GM04503 (cell line): ENCODE measurements around the gene EIF3B.
"Not testable (repeated sequence)": the region's sequence is repeated elsewhere in the genome, so short reads cannot be mapped to it uniquely, and the experiment has no call there.

ENCODE experiments used
- DNase-seq: peaks from one replicate; pipeline ENCODE4 v3.0.0-alpha.2; 2012; ENCODE audit warnings: low read depth

EIF3B gene

GRCh38 chr7:2347351-2348063, 7.1 kb upstream of the EIF3B start:
- not testable (repeated sequence) for DNase-seq

GRCh38 chr7:2350055-2350454, 4.6 kb upstream of the EIF3B start:
- DNase-seq, result no peak

- DNase-seq, result no peak
Measured at GRCh38 chr7:2350861-2351260, 3.8 kb upstream of the EIF3B start.

GRCh38 chr7:2353113-2353935, 1.3 kb upstream of the EIF3B start:
- no peak for DNase-seq

GRCh38 chr7:2353936-2354185, 766 bp upstream of the EIF3B start:
- DNase-seq, result peak; percentile 50

GRCh38 chr7:2354939-2355704, 495 bp downstream of the EIF3B start:
- DNase-seq, result no peak

- DNase-seq, result no peak
Measured at GRCh38 chr7:2355705-2356008, 1.0 kb downstream of the EIF3B start.

GRCh38 chr7:2357165-2357564, 2.5 kb downstream of the EIF3B start:
- DNase-seq, result no peak

GRCh38 chr7:2357571-2357970, 2.9 kb downstream of the EIF3B start:
- no peak for DNase-seq

GRCh38 chr7:2358968-2359527, 4.4 kb downstream of the EIF3B start:
- no peak for DNase-seq

GRCh38 chr7:2359610-2360009, 5.0 kb downstream of the EIF3B start:
- DNase-seq, result no peak

- DNase-seq, result no peak
Measured at GRCh38 chr7:2360796-2361195, 6.2 kb downstream of the EIF3B start.

GRCh38 chr7:2362385-2363088, 7.9 kb downstream of the EIF3B start:
- DNase-seq, result no peak

- DNase-seq, result no peak
Measured at GRCh38 chr7:2369139-2369538, 14.5 kb downstream of the EIF3B start.

- DNase-seq, result no peak
Measured at GRCh38 chr7:2371329-2371728, 16.7 kb downstream of the EIF3B start.

- no peak for DNase-seq
Measured at GRCh38 chr7:2372724-2373123, 18.1 kb downstream of the EIF3B start.

- no peak for DNase-seq
Measured at GRCh38 chr7:2373124-2373556, 18.5 kb downstream of the EIF3B start.

GRCh38 chr7:2373646-2374045, 19.0 kb downstream of the EIF3B start:
- no peak for DNase-seq

GRCh38 chr7:2374401-2374800, 19.8 kb downstream of the EIF3B start:
- DNase-seq, result no peak

GRCh38 chr7:2374830-2375728, 20.5 kb downstream of the EIF3B start:
- DNase-seq, result no peak
